K562 (cell line): ENCODE measurements around the gene MICAL2. TPM values are rescaled to one million over a fixed set of nuclear protein-coding genes. Genes with fewer than 3 reads are reported as not detected.
A peak's percentile ranks its signal among the peaks of the same experiment; 100 is the strongest.

Experiments used
- CHD2 ChIP-seq: IDR thresholded peaks from 2 replicates; pipeline ENCODE4 v1.6.1; 2011; ENCODE audit warnings: low read depth, low read length
- ESRRA ChIP-seq: fragments of 450-650 bp; IDR thresholded peaks from 2 replicates; pipeline ENCODE4 v1.6.1; 2014; ENCODE audit warnings: low read depth, mild to moderate bottlenecking, moderate library complexity, borderline replicate concordance
- FUS ChIP-seq: fragments of 200-400 bp; formaldehyde crosslinking; optimal IDR thresholded peaks from 2 replicates; pipeline ENCODE3; 2017; ENCODE audit warnings: low read depth, low read length
- HDAC2 ChIP-seq: fragments of 450-650 bp; IDR thresholded peaks from 2 replicates; pipeline ENCODE4 v1.6.1; 2016; ENCODE audit warnings: mild to moderate bottlenecking
- ILK ChIP-seq: fragments of 450-650 bp; IDR thresholded peaks from 2 replicates; pipeline ENCODE4 v1.6.1; 2016; ENCODE audit warnings: missing genetic modification characterization, low read depth, mild to moderate bottlenecking, missing compliant biosample characterization, moderate library complexity, borderline replicate concordance
- KHSRP ChIP-seq: fragments of 450-650 bp; IDR thresholded peaks from 2 replicates; pipeline ENCODE4 v1.6.1; 2017
- MAFF ChIP-seq: IDR thresholded peaks from 2 replicates; pipeline ENCODE4 v1.6.1; 2012; ENCODE audit warnings: low read length, improper control_type of control experiment
- NBN ChIP-seq: fragments of 450-650 bp; IDR thresholded peaks from 2 replicates; pipeline ENCODE4 v1.6.1; 2016; ENCODE audit warnings: low read depth, mild to moderate bottlenecking
- NRF1 ChIP-seq, 2 experiments: fragments of 450-650 bp; IDR thresholded peaks in 1 of 2; conservative IDR thresholded peaks in 1 of 2; 2 replicates each; pipeline ENCODE4 v1.6.1; 2014; ENCODE audit warnings: mild to moderate bottlenecking in 2 of 2
- PHF20 ChIP-seq: fragments of 450-650 bp; IDR thresholded peaks from 2 replicates; pipeline ENCODE4 v1.6.1; 2018; ENCODE audit not compliant: partially characterized antibody
- PRMT5 ChIP-seq: sonication (generic); formaldehyde crosslinking; IDR thresholded peaks from 2 replicates; pipeline ENCODE4 v1.5.0; 2020; ENCODE audit warnings: missing genetic modification reagents
- RBBP5 ChIP-seq: fragments of 200-600 bp; sonication (generic); IDR thresholded peaks from 2 replicates; pipeline ENCODE4 v1.6.1; 2012; ENCODE audit warnings: borderline replicate concordance, mild to moderate bottlenecking, low read length, control low read depth, inconsistent platforms; ENCODE audit not compliant: insufficient read depth, poor library complexity, severe bottlenecking
- RHOXF2B ChIP-seq: fragments of 250-450 bp; sonication (Bioruptor Pico); conservative IDR thresholded peaks from 2 replicates; pipeline ENCODE4 v1.5.1; 2021
- TGIF2 ChIP-seq: sonication (generic); formaldehyde crosslinking; IDR thresholded peaks from 2 replicates; pipeline ENCODE4 v1.8.1; 2022; ENCODE audit warnings: mild to moderate bottlenecking, missing genetic modification reagents, moderate library complexity
- TOE1 ChIP-seq, 2 experiments: fragments of 450-650 bp in 1 of 2; sonication (generic) in 1 of 2; formaldehyde crosslinking in 1 of 2; IDR thresholded peaks; 2 replicates each; pipeline versions ENCODE4 v1.7.1 to v1.8.0; 2016 to 2022; ENCODE audit warnings: borderline replicate concordance in 2 of 2, mild to moderate bottlenecking in 2 of 2, antibody characterized with exemption in 1 of 2, inconsistent platforms in 1 of 2, low read depth in 1 of 2, missing genetic modification reagents in 1 of 2, moderate library complexity in 1 of 2
- ZFPM2 ChIP-seq: fragments of 250-450 bp; sonication (Bioruptor Pico); IDR thresholded peaks from 2 replicates; pipeline ENCODE4 v1.5.1; 2022; ENCODE audit warnings: mild to moderate bottlenecking
- ZNF282 ChIP-seq: sonication (generic); formaldehyde crosslinking; IDR thresholded peaks from 2 replicates; pipeline ENCODE4 v1.8.1; 2023; ENCODE audit warnings: missing genetic modification reagents
- ZNF589 ChIP-seq: fragments of 200-800 bp; sonication (Bioruptor generic); IDR thresholded peaks from 2 replicates; pipeline ENCODE4 v1.6.1; 2016; ENCODE audit warnings: low read depth, missing genetic modification characterization, missing compliant biosample characterization
- polyA plus RNA-seq, 8 experiments: library from polyadenylated mRNA; depleted of rRNA in 4 of 8; stranded (reverse) in 5 of 8; unstranded in 3 of 8; fragments of >200 nt; fragmentation: Nextera tagmentation in 2 of 8; fragmentation: Illumina TruSeq in 1 of 8; extraction: Ambion mirVana in 2 of 8; extraction: Trizol in 1 of 8; gene quantifications; 2 replicates each; pipeline versions ENCODE4 v1.2.1 to v1.2.3, GENCODE V29; 2011 to 2014; ENCODE audit warnings: inconsistent platforms in 1 of 8, missing spikeins in 1 of 8
- total RNA-seq, 7 experiments: library from RNA; depleted of rRNA in 6 of 7; stranded (reverse); fragments of >200 nt in 6 of 7; fragmentation: Illumina TruSeq in 2 of 7; extraction: Trizol in 2 of 7; gene quantifications; 2 replicates each; pipeline versions ENCODE4 v1.2.1 to v1.2.3, GENCODE V29; 2011 to 2021; ENCODE audit warnings: low replicate concordance in 1 of 7
- TF ChIP-seq, protein P1 (sequence below), 3 experiments: IDR thresholded peaks in 2 of 3; conservative IDR thresholded peaks in 1 of 3; 2 replicates each; pipeline ENCODE4 v1.5.1; 2011 to 2012; ENCODE audit warnings: low read length in 3 of 3, mild to moderate bottlenecking in 3 of 3, control low read depth in 2 of 3, improper control_type of control experiment in 1 of 3, inconsistent platforms in 1 of 3, low read depth in 1 of 3, mixed read lengths in 1 of 3, moderate library complexity in 1 of 3; ENCODE audit not compliant: insufficient read depth in 2 of 3
- TF ChIP-seq, protein P2 (sequence below): IDR thresholded peaks from 2 replicates; pipeline ENCODE4 v1.6.1; 2011; ENCODE audit warnings: borderline replicate concordance, low read depth, mild to moderate bottlenecking, moderate library complexity, low read length; ENCODE audit not compliant: insufficient read depth, poor library complexity, severe bottlenecking
- TF ChIP-seq, protein P3 (sequence below): sonication (generic); formaldehyde crosslinking; IDR thresholded peaks from 2 replicates; pipeline ENCODE4 v1.8.0; 2022; ENCODE audit warnings: mild to moderate bottlenecking, missing genetic modification reagents, borderline replicate concordance

Gene MICAL2
- total and polyA plus RNA-seq, 9 of the 15 experiments (the other 6 are each of a cell fraction or from before 2014, with no cell fraction given), result 4.7 to 64.2 (median 33.6) TPM

DNA sequence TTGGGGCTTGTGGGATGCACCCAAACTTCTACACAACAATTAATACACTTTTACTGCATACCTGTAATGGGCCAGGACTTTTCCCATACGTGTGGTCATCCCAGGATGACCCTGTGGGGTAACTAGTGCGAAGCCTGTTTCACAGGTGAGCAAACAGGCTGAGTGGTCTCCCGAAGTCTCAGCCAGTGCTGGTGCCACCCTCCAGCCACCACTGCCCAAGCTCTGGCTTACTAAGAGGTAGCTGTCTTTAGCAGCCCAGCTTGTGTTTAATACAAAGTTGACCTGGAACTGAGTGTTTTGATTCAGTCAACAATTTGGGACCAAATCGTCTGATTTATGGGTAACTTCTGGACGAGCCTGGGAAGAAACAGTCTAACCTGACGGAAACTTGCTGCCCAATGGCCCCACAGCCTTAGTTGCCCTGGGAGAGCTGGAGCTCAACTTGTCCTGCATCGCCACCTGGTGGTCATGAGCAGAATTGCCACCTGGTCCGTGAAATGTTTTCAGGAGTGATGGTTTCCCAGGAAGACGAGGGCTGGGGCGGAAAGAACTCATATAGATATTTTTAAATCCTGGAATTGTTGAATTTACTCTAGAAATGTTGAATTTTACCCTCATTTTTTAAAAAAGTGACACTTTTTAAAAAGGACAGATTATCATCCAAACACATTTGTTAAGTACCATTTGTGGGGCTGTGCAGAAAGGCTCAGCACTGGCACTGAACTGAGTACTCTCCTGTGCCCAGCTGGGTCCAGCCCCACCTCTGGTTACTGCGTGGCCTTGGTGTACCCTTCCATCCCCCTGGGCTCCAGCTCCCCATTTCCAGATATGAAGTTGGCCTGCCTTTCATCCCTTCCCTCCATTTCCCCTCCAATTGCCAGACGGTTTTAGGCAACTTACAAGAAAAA is 171.4 kb downstream of the MICAL2 start (continued):
- TF ChIP-seq PHF20 (no peak), ZFPM2 (no peak), FUS (no peak), NRF1 (conservative IDR thresholded peaks at IDR 0.05 in 1 of 2, IDR thresholded peaks at IDR 0.05 in 1 of 2) (no peak), MAFF (no peak), ESRRA (no peak), TGIF2 (no peak), TOE1 (IDR thresholded peaks at IDR 0.05; ENCODE audit: borderline replicate concordance) (no peak), TOE1 (CRISPR knock-in tag; IDR thresholded peaks at IDR 0.05; ENCODE audit: borderline replicate concordance, low read depth) (no peak), KHSRP (no peak), NBN (no peak), ZNF589 (CRISPR knock-in tag) (no peak), ZNF282 (no peak), PRMT5 (no peak), HDAC2 (no peak), RHOXF2B (CRISPR knock-in tag) (no peak), CHD2 (no peak), RBBP5 (no peak), ILK (no peak)
- TF ChIP-seq, protein P1, sequence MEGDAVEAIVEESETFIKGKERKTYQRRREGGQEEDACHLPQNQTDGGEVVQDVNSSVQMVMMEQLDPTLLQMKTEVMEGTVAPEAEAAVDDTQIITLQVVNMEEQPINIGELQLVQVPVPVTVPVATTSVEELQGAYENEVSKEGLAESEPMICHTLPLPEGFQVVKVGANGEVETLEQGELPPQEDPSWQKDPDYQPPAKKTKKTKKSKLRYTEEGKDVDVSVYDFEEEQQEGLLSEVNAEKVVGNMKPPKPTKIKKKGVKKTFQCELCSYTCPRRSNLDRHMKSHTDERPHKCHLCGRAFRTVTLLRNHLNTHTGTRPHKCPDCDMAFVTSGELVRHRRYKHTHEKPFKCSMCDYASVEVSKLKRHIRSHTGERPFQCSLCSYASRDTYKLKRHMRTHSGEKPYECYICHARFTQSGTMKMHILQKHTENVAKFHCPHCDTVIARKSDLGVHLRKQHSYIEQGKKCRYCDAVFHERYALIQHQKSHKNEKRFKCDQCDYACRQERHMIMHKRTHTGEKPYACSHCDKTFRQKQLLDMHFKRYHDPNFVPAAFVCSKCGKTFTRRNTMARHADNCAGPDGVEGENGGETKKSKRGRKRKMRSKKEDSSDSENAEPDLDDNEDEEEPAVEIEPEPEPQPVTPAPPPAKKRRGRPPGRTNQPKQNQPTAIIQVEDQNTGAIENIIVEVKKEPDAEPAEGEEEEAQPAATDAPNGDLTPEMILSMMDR (IDR thresholded peaks at IDR 0.05 in 2 of 3, conservative IDR thresholded peaks at IDR 0.05 in 1 of 3; ENCODE audit: insufficient read depth in 2 of 3, low read depth in 1 of 3, low read length in 3 of 3), result peak; percentile 92 to 98 (median 98)
- TF ChIP-seq, protein P2, sequence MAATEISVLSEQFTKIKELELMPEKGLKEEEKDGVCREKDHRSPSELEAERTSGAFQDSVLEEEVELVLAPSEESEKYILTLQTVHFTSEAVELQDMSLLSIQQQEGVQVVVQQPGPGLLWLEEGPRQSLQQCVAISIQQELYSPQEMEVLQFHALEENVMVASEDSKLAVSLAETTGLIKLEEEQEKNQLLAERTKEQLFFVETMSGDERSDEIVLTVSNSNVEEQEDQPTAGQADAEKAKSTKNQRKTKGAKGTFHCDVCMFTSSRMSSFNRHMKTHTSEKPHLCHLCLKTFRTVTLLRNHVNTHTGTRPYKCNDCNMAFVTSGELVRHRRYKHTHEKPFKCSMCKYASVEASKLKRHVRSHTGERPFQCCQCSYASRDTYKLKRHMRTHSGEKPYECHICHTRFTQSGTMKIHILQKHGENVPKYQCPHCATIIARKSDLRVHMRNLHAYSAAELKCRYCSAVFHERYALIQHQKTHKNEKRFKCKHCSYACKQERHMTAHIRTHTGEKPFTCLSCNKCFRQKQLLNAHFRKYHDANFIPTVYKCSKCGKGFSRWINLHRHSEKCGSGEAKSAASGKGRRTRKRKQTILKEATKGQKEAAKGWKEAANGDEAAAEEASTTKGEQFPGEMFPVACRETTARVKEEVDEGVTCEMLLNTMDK, result no peak
- TF ChIP-seq, protein P3, sequence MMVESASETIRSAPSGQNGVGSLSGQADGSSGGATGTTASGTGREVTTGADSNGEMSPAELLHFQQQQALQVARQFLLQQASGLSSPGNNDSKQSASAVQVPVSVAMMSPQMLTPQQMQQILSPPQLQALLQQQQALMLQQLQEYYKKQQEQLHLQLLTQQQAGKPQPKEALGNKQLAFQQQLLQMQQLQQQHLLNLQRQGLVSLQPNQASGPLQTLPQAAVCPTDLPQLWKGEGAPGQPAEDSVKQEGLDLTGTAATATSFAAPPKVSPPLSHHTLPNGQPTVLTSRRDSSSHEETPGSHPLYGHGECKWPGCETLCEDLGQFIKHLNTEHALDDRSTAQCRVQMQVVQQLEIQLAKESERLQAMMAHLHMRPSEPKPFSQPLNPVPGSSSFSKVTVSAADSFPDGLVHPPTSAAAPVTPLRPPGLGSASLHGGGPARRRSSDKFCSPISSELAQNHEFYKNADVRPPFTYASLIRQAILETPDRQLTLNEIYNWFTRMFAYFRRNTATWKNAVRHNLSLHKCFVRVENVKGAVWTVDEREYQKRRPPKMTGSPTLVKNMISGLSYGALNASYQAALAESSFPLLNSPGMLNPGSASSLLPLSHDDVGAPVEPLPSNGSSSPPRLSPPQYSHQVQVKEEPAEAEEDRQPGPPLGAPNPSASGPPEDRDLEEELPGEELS (CRISPR knock-in tag), result no peak
